Neural progenitor cell (in vitro differentiated cells): ENCODE measurements around the gene PODNL1.

Experiments used
- CTCF ChIP-seq: fragments of 200-600 bp; sonication (generic); IDR thresholded peaks from 2 replicates; pipeline ENCODE4 v1.5.1; 2017; ENCODE audit warnings: antibody characterized with exemption, mild to moderate bottlenecking
- EZH2 ChIP-seq: fragments of 200-600 bp; sonication (generic); IDR thresholded peaks from 2 replicates; pipeline ENCODE4 v1.6.1; 2017; ENCODE audit warnings: antibody characterized with exemption, mild to moderate bottlenecking, moderate library complexity
- EZH2phosphoT487 ChIP-seq: fragments of 200-600 bp; sonication (generic); IDR thresholded peaks from 2 replicates; pipeline ENCODE4 v1.6.1; 2017; ENCODE audit warnings: antibody characterized with exemption

- TF ChIP-seq CTCF (no peak), EZH2 (no peak), EZH2phosphoT487 (no peak)
Measured at GRCh38 chr19:13887517-13887916, 50.7 kb downstream of the PODNL1 start.
